ENCODE results near the gene TBL2.
"Not testable (repeated sequence)": the region's sequence is repeated elsewhere in the genome, so short reads cannot be mapped to it uniquely, and the experiment has no call there.

- not testable (repeated sequence) for TF ChIP-seq CTCF, POLR2A (IDR thresholded peaks at IDR 0.05)
Measured at GRCh38 chr7:73535918-73536317, 42.5 kb downstream of the TBL2 start.

Measured in heart left ventricle (tissue), 13 donors.